GM12878 (cell line): ENCODE results near the gene LENG1. TPM values are rescaled to one million over a fixed set of nuclear protein-coding genes. Genes with fewer than 3 reads are reported as not detected.

ENCODE experiments used
- CHD1 ChIP-seq: IDR thresholded peaks from 2 replicates; pipeline ENCODE4 v1.6.1; 2012; ENCODE audit warnings: low read depth, low read length, improper control_type of control experiment
- FOXM1 ChIP-seq: IDR thresholded peaks from 2 replicates; pipeline ENCODE4 v1.6.1; 2012; ENCODE audit warnings: low read depth, mild to moderate bottlenecking, inconsistent platforms, low read length, moderate library complexity
- HDGF ChIP-seq: fragments of 450-650 bp; IDR thresholded peaks from 2 replicates; pipeline ENCODE4 v1.6.1; 2016; ENCODE audit warnings: antibody characterized with exemption
- LARP7 ChIP-seq: fragments of 450-650 bp; IDR thresholded peaks from 2 replicates; pipeline ENCODE4 v1.6.1; 2017; ENCODE audit warnings: mild to moderate bottlenecking
- MEF2A ChIP-seq: IDR thresholded peaks from 2 replicates; pipeline ENCODE4 v1.6.1; 2011; ENCODE audit warnings: low read depth, mild to moderate bottlenecking, low read length, moderate library complexity; ENCODE audit not compliant: insufficient read depth
- MTA3 ChIP-seq: IDR thresholded peaks from 2 replicates; pipeline ENCODE4 v1.6.1; 2012; ENCODE audit warnings: low read length, inconsistent platforms, borderline replicate concordance
- MXI1 ChIP-seq: fragments of 150-350 bp; IDR thresholded peaks from 2 replicates; pipeline ENCODE4 v1.6.1; 2011; ENCODE audit warnings: low read depth, mild to moderate bottlenecking, inconsistent platforms, low read length, improper control_type of control experiment
- NFYB ChIP-seq: IDR thresholded peaks from 2 replicates; pipeline ENCODE4 v1.6.1; 2011; ENCODE audit warnings: low read depth, mild to moderate bottlenecking, low read length, improper control_type of control experiment, moderate library complexity; ENCODE audit not compliant: insufficient read depth
- POLR2AphosphoS2 ChIP-seq: IDR thresholded peaks from 2 replicates; pipeline ENCODE4 v1.6.1; 2011; ENCODE audit warnings: low read depth, mild to moderate bottlenecking, low read length, improper control_type of control experiment, moderate library complexity
- POLR2AphosphoS5 ChIP-seq: IDR thresholded peaks from 2 replicates; pipeline ENCODE4 v1.6.1; 2011; ENCODE audit warnings: mild to moderate bottlenecking, low read length, inconsistent platforms
- RB1 ChIP-seq: fragments of 450-650 bp; formaldehyde crosslinking; IDR thresholded peaks from 2 replicates; pipeline ENCODE4 v1.6.1; 2017; ENCODE audit warnings: mild to moderate bottlenecking, borderline replicate concordance
- SIN3A ChIP-seq: IDR thresholded peaks from 2 replicates; pipeline ENCODE4 v1.6.1; 2012; ENCODE audit warnings: low read depth, low read length, improper control_type of control experiment
- SMC3 ChIP-seq: IDR thresholded peaks from 2 replicates; pipeline ENCODE4 v1.6.1; 2011; ENCODE audit warnings: low read length, improper control_type of control experiment, borderline replicate concordance
- YY1 ChIP-seq: IDR thresholded peaks from 2 replicates; pipeline ENCODE4 v1.6.1; 2011; ENCODE audit warnings: low read depth, mild to moderate bottlenecking, low read length
- ZNF207 ChIP-seq: fragments of 450-650 bp; IDR thresholded peaks from 2 replicates; pipeline ENCODE4 v1.6.1; 2014; ENCODE audit warnings: antibody characterized with exemption, mild to moderate bottlenecking, borderline replicate concordance
- polyA plus RNA-seq, 11 experiments: library from polyadenylated mRNA; depleted of rRNA in 4 of 11; unstranded in 6 of 11; stranded (reverse) in 5 of 11; fragments of >200 nt; fragmentation: Nextera tagmentation in 4 of 11; fragmentation: Illumina TruSeq in 1 of 11; extraction: Ambion mirVana in 4 of 11; extraction: Trizol in 1 of 11; gene quantifications; 1 replicate in 1 of 11; 2 replicates in 10 of 11; pipeline versions ENCODE4 v1.2.1 to v1.2.3, GENCODE V29; 2011 to 2016; ENCODE audit warnings: inconsistent platforms in 2 of 11, missing spikeins in 2 of 11, low read depth in 1 of 11
- total RNA-seq, 4 experiments: library from RNA; depleted of rRNA in 3 of 4; stranded (reverse); fragments of >200 nt in 3 of 4; fragmentation: Illumina TruSeq in 1 of 4; extraction: Trizol in 1 of 4; gene quantifications; 2 replicates each; pipeline versions ENCODE4 v1.2.1 to v1.2.3, GENCODE V29; 2013 to 2021
- TF ChIP-seq, protein P1 (sequence below): IDR thresholded peaks from 2 replicates; pipeline ENCODE4 v1.6.1; 2012; ENCODE audit warnings: improper control_type of control experiment, low read depth, low read length; ENCODE audit not compliant: insufficient replicate concordance
- TF ChIP-seq, protein P2 (sequence below): fragments of 450-650 bp; IDR thresholded peaks from 2 replicates; pipeline ENCODE4 v1.6.1; 2017; ENCODE audit warnings: antibody characterized with exemption, mild to moderate bottlenecking, moderate library complexity
- TF ChIP-seq, protein P3 (sequence below): fragments of 450-650 bp; IDR thresholded peaks from 2 replicates; pipeline ENCODE4 v1.6.1; 2016; ENCODE audit warnings: mild to moderate bottlenecking
- TF ChIP-seq, protein P4 (sequence below): IDR thresholded peaks from 2 replicates; pipeline ENCODE4 v1.6.1; 2012; ENCODE audit warnings: low read depth, low read length, improper control_type of control experiment

LENG1 gene
- total and polyA plus RNA-seq, 10 of the 15 experiments (the other 5 are each of a cell fraction or from before 2014, with no cell fraction given), result 0.21 to 10.8 (median 5.8) TPM

DNA sequence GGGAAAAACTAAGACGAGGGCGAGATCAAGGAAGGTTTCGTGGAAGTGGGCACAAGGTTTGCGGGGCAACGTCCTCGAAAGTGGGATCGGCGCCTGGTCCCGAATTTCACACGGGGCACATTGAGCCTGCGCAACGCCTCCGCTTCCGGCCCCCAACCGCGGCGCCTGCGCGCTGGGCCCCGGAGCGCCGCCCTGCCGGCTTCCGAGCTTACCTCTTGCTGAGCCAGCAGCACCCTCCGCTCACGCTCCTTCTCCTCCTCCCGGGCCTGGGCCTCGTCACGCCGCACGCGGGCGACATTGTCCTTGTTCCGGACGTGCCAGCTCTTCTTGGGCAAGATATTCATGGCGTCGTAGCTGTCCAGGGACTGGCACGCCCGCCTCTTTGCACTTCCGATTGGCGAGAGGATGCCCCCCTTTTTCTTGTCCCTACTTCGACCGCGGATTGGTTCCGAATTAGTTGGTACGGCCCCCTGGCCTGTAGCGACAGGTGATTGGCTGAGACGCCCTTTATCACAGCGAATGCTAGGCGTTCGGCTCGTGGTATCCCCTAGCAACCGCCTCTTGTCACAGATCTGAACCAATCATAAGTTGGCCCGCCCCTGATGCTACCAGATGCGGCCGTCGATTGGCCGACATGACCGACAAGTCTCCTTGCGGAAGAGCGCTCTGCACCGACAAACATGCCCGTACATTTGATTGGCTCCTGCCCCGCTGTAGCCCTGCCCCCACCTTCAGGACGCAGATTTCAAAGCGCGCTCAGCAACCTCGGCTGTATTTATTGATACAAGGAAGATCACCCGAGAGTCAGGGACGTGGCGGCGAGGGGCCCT is at the start of gene LENG1 (continued):
- TF ChIP-seq, protein P1, sequence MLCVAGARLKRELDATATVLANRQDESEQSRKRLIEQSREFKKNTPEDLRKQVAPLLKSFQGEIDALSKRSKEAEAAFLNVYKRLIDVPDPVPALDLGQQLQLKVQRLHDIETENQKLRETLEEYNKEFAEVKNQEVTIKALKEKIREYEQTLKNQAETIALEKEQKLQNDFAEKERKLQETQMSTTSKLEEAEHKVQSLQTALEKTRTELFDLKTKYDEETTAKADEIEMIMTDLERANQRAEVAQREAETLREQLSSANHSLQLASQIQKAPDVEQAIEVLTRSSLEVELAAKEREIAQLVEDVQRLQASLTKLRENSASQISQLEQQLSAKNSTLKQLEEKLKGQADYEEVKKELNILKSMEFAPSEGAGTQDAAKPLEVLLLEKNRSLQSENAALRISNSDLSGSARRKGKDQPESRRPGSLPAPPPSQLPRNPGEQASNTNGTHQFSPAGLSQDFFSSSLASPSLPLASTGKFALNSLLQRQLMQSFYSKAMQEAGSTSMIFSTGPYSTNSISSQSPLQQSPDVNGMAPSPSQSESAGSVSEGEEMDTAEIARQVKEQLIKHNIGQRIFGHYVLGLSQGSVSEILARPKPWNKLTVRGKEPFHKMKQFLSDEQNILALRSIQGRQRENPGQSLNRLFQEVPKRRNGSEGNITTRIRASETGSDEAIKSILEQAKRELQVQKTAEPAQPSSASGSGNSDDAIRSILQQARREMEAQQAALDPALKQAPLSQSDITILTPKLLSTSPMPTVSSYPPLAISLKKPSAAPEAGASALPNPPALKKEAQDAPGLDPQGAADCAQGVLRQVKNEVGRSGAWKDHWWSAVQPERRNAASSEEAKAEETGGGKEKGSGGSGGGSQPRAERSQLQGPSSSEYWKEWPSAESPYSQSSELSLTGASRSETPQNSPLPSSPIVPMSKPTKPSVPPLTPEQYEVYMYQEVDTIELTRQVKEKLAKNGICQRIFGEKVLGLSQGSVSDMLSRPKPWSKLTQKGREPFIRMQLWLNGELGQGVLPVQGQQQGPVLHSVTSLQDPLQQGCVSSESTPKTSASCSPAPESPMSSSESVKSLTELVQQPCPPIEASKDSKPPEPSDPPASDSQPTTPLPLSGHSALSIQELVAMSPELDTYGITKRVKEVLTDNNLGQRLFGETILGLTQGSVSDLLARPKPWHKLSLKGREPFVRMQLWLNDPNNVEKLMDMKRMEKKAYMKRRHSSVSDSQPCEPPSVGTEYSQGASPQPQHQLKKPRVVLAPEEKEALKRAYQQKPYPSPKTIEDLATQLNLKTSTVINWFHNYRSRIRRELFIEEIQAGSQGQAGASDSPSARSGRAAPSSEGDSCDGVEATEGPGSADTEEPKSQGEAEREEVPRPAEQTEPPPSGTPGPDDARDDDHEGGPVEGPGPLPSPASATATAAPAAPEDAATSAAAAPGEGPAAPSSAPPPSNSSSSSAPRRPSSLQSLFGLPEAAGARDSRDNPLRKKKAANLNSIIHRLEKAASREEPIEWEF, result no peak
- peak; percentile 95 for TF ChIP-seq ZNF207
- peak; percentile 64; the same call in 1 of the 2 replicates for TF ChIP-seq FOXM1
- TF ChIP-seq, protein P2, sequence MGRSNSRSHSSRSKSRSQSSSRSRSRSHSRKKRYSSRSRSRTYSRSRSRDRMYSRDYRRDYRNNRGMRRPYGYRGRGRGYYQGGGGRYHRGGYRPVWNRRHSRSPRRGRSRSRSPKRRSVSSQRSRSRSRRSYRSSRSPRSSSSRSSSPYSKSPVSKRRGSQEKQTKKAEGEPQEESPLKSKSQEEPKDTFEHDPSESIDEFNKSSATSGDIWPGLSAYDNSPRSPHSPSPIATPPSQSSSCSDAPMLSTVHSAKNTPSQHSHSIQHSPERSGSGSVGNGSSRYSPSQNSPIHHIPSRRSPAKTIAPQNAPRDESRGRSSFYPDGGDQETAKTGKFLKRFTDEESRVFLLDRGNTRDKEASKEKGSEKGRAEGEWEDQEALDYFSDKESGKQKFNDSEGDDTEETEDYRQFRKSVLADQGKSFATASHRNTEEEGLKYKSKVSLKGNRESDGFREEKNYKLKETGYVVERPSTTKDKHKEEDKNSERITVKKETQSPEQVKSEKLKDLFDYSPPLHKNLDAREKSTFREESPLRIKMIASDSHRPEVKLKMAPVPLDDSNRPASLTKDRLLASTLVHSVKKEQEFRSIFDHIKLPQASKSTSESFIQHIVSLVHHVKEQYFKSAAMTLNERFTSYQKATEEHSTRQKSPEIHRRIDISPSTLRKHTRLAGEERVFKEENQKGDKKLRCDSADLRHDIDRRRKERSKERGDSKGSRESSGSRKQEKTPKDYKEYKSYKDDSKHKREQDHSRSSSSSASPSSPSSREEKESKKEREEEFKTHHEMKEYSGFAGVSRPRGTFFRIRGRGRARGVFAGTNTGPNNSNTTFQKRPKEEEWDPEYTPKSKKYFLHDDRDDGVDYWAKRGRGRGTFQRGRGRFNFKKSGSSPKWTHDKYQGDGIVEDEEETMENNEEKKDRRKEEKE, result no peak
- TF ChIP-seq MXI1, result peak; percentile 98
- no peak for TF ChIP-seq MTA3
- TF ChIP-seq RB1, result peak; percentile 68; the same call in 1 of the 2 replicates
- TF ChIP-seq, protein P3, sequence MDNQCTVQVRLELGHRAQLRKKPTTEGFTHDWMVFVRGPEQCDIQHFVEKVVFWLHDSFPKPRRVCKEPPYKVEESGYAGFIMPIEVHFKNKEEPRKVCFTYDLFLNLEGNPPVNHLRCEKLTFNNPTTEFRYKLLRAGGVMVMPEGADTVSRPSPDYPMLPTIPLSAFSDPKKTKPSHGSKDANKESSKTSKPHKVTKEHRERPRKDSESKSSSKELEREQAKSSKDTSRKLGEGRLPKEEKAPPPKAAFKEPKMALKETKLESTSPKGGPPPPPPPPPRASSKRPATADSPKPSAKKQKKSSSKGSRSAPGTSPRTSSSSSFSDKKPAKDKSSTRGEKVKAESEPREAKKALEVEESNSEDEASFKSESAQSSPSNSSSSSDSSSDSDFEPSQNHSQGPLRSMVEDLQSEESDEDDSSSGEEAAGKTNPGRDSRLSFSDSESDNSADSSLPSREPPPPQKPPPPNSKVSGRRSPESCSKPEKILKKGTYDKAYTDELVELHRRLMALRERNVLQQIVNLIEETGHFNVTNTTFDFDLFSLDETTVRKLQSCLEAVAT, result no peak
- TF ChIP-seq HDGF, result peak; percentile 63; the same call in 1 of the 2 replicates
- TF ChIP-seq POLR2AphosphoS5, result peak; percentile 90
- peak; percentile 91 for TF ChIP-seq YY1
- TF ChIP-seq, protein P4, sequence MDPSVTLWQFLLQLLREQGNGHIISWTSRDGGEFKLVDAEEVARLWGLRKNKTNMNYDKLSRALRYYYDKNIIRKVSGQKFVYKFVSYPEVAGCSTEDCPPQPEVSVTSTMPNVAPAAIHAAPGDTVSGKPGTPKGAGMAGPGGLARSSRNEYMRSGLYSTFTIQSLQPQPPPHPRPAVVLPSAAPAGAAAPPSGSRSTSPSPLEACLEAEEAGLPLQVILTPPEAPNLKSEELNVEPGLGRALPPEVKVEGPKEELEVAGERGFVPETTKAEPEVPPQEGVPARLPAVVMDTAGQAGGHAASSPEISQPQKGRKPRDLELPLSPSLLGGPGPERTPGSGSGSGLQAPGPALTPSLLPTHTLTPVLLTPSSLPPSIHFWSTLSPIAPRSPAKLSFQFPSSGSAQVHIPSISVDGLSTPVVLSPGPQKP, result peak; percentile 55
- no peak for TF ChIP-seq SMC3
- no peak for TF ChIP-seq LARP7
- TF ChIP-seq NFYB, result peak; percentile 98
- no peak for TF ChIP-seq CHD1
- TF ChIP-seq SIN3A, result peak; percentile 99
- TF ChIP-seq MEF2A, result no peak
- peak; percentile 68 for TF ChIP-seq POLR2AphosphoS2
